GM15510 (cell line): ENCODE results near the gene OR6J1.

ENCODE experiments used
- POLR2A ChIP-seq: IDR thresholded peaks from 3 replicates; pipeline ENCODE4 v1.6.1; 2011; ENCODE audit warnings: borderline replicate concordance; ENCODE audit not compliant: insufficient read length; ENCODE audit errors: extremely low read depth

Gene OR6J1

GRCh38 chr14:22644305-22644635, at the start of gene OR6J1:
OR6J1 (minus strand) TSS chr14:22644352; CDS start chr14:22634811, 9,541 bp downstream.
- no peak for TF ChIP-seq POLR2A

- no peak for TF ChIP-seq POLR2A
These were observed 48.0 kb upstream of the OR6J1 start for GRCh38 chr14:22692194-22692593.

GRCh38 chr14:22691171-22691570, 47.0 kb upstream of the OR6J1 start:
- TF ChIP-seq POLR2A = no peak

GRCh38 chr14:22689199-22689598, 45.0 kb upstream of the OR6J1 start:
- TF ChIP-seq POLR2A = no peak

- no peak for TF ChIP-seq POLR2A
These were observed 41.3 kb upstream of the OR6J1 start for GRCh38 chr14:22685467-22685866.

- TF ChIP-seq POLR2A = no peak
These were observed 34.1 kb upstream of the OR6J1 start for GRCh38 chr14:22678221-22678620.

GRCh38 chr14:22671622-22672021, 27.5 kb upstream of the OR6J1 start:
- no peak for TF ChIP-seq POLR2A

- TF ChIP-seq POLR2A = no peak
These were observed 24.7 kb upstream of the OR6J1 start for GRCh38 chr14:22668863-22669262.

- no peak for TF ChIP-seq POLR2A
These were observed 24.3 kb upstream of the OR6J1 start for GRCh38 chr14:22668417-22668816.

- TF ChIP-seq POLR2A = no peak
These were observed 23.7 kb upstream of the OR6J1 start for GRCh38 chr14:22667881-22668280.

- no peak for TF ChIP-seq POLR2A
These were observed 22.2 kb upstream of the OR6J1 start for GRCh38 chr14:22666203-22666893.

- no peak for TF ChIP-seq POLR2A
These were observed 20.1 kb upstream of the OR6J1 start for GRCh38 chr14:22664261-22664660.

GRCh38 chr14:22660654-22661053, 16.5 kb upstream of the OR6J1 start:
- no peak for TF ChIP-seq POLR2A

GRCh38 chr14:22658946-22659345, 14.8 kb upstream of the OR6J1 start:
- TF ChIP-seq POLR2A = no peak

- no peak for TF ChIP-seq POLR2A
These were observed 13.7 kb upstream of the OR6J1 start for GRCh38 chr14:22657861-22658260.

- TF ChIP-seq POLR2A = no peak
These were observed 13.0 kb upstream of the OR6J1 start for GRCh38 chr14:22656945-22657731.

- TF ChIP-seq POLR2A = no peak
These were observed 12.1 kb upstream of the OR6J1 start for GRCh38 chr14:22656226-22656625.

GRCh38 chr14:22653012-22653621, 9.0 kb upstream of the OR6J1 start:
- TF ChIP-seq POLR2A = no peak
